Fibroblast of villous mesenchyme (primary cell): ENCODE data around the gene NME7. TPM values are rescaled to one million over a fixed set of nuclear protein-coding genes. Genes with fewer than 3 reads are reported as not detected.
"Not testable (repeated sequence)": the region's sequence is repeated elsewhere in the genome, so short reads cannot be mapped to it uniquely, and the experiment has no call there.

ENCODE experiments used
- DNase-seq: peaks from one replicate; pipeline ENCODE4 v3.0.0-alpha.2; 2010; ENCODE audit warnings: low read depth
- H3K4me3 ChIP-seq: 2 replicates; pipeline ENCODE4 v1.5.1; 2011; ENCODE audit warnings: low read depth, mild to moderate bottlenecking, low read length
- total RNA-seq: library from RNA; depleted of rRNA; stranded (reverse); fragments of >200 nt; gene quantifications from 2 replicates; pipeline ENCODE4 v1.2.3, GENCODE V29; 2012
- TF ChIP-seq, protein P1 (sequence below): IDR thresholded peaks from 2 replicates; pipeline ENCODE4 v1.5.1; 2012; ENCODE audit warnings: low read depth, mild to moderate bottlenecking, low read length; ENCODE audit not compliant: insufficient read depth

NME7 gene
- total RNA-seq, 1 donor, result 41.9 TPM

DNA sequence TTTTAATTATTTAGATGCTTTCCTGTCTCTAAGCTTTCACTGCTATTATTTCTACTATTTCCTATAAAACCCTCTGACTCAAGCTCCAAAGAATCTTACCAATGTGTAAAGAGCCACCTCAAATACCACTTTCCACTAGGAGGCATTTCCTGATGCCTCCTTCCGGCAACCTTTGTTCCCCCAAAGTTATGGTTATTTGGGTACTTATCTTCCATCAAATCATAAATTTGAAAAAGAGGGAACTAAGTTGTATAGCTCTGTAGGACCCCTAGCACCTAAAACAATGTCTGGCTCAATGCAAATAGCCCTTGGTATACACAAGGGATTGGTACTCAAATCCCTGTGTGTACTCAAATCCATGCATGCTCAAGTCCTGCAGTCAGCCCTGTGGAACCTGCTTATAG lies 79.6 kb downstream of the NME7 start:
- DNase-seq, result peak; percentile 28
- no peak overlapping the region for H3K4me3 ChIP-seq

DNA sequence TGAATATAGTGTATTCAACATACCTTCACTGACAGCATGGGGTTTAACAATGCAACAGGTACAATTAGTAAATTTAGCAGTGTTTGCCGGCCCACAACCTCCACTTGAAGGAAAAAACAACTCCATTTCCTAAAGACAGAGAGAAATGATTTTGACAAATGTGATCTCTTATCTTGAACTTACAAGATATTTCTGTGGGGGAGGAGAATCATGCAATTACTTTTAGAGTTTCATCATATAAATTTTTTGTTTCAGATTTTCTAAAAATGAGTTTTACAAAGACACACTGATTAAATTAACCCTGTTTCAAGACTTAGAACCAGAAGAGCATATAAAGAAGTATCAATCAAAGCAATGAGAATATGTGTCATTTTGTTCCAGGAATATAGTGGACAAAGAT lies 80.3 kb downstream of the NME7 start:
- H3K4me3 ChIP-seq, result no peak overlapping the region
- DNase-seq, result no peak
- TF ChIP-seq, protein P1, sequence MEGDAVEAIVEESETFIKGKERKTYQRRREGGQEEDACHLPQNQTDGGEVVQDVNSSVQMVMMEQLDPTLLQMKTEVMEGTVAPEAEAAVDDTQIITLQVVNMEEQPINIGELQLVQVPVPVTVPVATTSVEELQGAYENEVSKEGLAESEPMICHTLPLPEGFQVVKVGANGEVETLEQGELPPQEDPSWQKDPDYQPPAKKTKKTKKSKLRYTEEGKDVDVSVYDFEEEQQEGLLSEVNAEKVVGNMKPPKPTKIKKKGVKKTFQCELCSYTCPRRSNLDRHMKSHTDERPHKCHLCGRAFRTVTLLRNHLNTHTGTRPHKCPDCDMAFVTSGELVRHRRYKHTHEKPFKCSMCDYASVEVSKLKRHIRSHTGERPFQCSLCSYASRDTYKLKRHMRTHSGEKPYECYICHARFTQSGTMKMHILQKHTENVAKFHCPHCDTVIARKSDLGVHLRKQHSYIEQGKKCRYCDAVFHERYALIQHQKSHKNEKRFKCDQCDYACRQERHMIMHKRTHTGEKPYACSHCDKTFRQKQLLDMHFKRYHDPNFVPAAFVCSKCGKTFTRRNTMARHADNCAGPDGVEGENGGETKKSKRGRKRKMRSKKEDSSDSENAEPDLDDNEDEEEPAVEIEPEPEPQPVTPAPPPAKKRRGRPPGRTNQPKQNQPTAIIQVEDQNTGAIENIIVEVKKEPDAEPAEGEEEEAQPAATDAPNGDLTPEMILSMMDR, result no peak

More for the DNA sequence above, 79.6 kb downstream of the NME7 start:
- TF ChIP-seq, protein P1, result no peak

- DNase-seq, H3K4me3 ChIP-seq: not testable (repeated sequence)
Measured at GRCh38 chr1:169281562-169281961, 86.0 kb downstream of the NME7 start.

- TF ChIP-seq, protein P1, result peak; percentile 7
- peak; percentile 19 for DNase-seq
Measured at GRCh38 chr1:169271098-169271497, 96.5 kb downstream of the NME7 start.

DNA sequence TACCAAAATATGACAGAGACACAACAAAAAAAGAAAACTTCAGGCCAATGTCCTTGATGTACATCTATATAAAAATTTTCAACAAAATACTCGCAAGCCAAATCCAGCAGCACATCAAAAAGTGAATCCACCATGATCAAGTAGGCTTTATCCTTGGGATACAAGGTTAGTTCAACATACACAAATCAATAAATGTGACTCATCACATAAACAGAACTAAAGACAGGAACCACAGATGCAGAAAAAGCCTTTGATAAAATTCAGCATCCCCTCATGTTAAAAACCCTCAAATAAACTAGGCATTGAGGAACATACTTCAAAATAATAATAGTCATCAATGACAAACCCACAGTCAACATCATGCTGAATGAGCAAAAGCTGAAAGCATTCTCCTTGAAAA lies 101.5 kb downstream of the NME7 start:
- TF ChIP-seq, protein P1, result no peak

More at GRCh38 chr1:169271098-169271497, 96.5 kb downstream of the NME7 start:
- no peak overlapping the region for H3K4me3 ChIP-seq

GRCh38 chr1:169263059-169263458 lies 104.5 kb downstream of the NME7 start:
- TF ChIP-seq, protein P1, result no peak
- DNase-seq, result no peak
- no peak overlapping the region for H3K4me3 ChIP-seq

More for the DNA sequence above, 101.5 kb downstream of the NME7 start:
- DNase-seq, result no peak
- no peak overlapping the region for H3K4me3 ChIP-seq

DNA sequence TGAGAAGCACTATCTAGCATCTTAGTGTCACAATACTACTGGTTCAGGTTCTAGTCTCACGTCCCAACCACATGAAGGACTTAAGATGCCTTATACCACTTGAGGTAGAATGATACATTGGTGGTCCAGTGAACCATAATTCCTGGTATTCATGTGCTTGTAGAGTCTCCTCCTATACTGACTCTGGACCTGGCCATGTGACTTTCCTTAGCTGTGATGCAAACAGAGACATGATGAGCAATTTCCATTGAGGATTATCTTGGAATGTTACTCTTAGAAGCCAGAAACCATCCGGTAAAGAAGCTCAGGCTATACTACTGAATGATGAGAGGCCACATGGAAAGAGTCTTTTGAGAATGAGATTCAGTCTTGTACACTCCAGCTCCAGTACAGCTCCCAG lies 105.7 kb downstream of the NME7 start:
- DNase-seq, result no peak
- TF ChIP-seq, protein P1, result no peak
- no peak overlapping the region for H3K4me3 ChIP-seq
